Measurements from ENCODE around the gene ACTL6A.

Gene ACTL6A

DNA sequence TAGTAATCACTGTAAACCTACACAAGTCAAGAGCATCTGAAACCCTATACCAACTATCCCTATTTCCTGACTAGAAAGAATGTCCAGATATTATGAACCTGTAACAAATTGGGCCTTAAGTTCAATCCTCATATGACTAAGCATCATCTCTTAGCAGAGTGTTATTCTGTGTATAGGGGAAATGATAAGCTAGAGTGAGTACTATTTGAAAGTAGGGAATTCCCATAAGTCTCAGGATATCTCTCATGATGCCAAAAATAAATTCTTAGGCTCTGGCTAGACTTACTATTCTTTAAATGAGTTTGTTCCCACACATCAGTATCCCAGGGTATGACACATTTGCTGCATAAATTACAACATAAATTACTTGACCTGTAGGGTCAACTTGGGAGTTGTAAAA lies 26.4 kb downstream of the ACTL6A start:
- in situ Hi-C loops (cut with HindIII; ENCODE audit: low sequenced_read_pairs), result no loop called here

- in situ Hi-C loops (cut with HindIII; ENCODE audit: low sequenced_read_pairs), result no loop called here
Observed at GRCh38 chr3:179590669-179591068, 27.9 kb downstream of the ACTL6A start.

DNA sequence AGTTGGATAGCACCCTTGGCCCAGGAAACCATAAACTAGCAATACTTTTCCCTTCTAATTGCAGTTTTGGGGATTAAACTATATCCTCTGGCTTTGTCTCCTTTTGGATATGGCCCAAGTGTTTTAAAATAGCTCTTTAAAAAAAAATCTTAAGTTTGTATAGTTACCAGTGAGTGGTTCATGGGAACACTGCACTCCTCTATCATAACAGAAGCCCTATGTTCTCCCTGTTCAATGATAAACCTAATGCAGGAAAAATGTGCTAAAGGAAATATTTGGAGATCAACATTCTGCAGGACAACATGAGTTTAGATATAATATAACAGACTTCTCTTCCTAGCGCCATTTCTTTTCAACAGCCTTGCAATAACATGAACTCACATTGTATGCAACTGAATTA lies 28.6 kb downstream of the ACTL6A start:
- in situ Hi-C loops (cut with HindIII; ENCODE audit: low sequenced_read_pairs), result no loop called here

DNA sequence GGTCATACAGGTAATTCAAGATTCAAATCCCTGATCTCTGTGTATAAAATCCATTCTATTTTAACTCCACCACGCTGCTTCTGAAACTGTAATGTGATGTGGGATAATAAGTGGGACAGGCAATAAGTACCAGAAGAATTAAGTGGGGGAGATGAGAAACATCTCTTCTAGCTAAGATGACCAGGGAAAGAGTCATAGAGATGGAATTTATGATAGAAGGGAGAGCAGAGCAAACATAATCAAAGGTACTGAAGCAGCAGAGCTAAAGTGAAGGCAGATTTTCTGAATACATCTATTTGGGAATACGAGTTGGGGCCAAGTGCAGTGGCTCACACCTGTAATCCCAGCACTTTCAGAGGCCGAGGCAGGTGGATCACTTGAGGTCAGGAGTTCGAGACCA lies 36.8 kb downstream of the ACTL6A start:
- in situ Hi-C loops (cut with HindIII; ENCODE audit: low sequenced_read_pairs), result no loop called here

DNA sequence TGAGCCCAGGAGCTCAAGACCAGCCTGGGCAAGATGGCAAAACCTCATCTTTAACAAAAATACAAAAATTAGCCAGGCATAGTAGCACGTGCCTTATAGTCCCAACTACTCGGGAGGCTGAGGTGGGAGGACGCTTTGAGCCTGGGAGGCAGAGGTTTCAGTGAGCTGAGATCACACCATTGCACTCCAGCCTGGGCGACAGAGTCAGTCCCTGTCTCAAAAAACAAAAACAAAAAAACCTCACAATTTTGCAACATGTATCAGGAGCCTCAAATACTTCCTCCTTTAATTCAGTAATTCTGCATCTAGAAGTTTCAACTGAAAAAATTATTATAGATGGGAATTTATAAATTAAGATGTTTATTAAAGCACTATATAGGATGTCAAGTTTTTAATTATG lies 40.6 kb downstream of the ACTL6A start:
- in situ Hi-C loops (cut with HindIII; ENCODE audit: low sequenced_read_pairs), result no loop called here

- in situ Hi-C loops (cut with HindIII; ENCODE audit: low sequenced_read_pairs), result no loop called here
Observed at GRCh38 chr3:179603831-179604230, 41.1 kb downstream of the ACTL6A start.

GRCh38 chr3:179604321-179605078 lies 41.8 kb downstream of the ACTL6A start, which contains the start of the genes MRPL47 and NDUFB5:
Gene MRPL47, minus strand, starts transcription at chr3:179604638. Its CDS starts 14 bp downstream, at chr3:179604624.
Gene NDUFB5, plus strand, starts transcription at chr3:179604794. Its CDS starts 22 bp downstream, at chr3:179604816.
- in situ Hi-C loops (cut with HindIII; ENCODE audit: low sequenced_read_pairs), result no loop called here

DNA sequence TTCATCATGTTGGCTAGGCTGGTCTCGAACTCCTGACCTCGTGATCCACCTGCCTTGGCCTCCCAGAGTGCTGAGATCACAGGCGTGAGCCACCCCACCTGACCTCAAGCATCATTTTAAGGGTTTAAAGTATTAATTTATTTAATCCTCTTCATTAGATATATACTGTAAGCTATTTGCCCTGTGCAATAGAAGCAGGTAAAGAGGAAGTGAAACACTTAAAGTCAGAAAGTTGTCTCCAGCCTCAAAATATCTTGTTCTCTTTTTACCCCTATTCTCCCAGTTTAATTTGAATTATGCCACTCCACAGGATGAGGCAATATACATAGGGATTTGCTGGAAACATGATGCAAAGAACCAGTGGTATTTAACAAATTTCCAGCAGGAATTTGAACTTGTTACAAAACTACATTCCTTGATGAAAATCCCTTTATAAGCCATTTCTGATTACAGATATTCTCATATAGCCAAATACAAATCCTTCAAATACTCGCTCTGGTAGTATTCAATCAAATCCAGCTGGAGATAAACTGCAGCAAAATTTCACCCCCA lies 43.9 kb downstream of the ACTL6A start:
- in situ Hi-C loops (cut with HindIII; ENCODE audit: low sequenced_read_pairs), result no loop called here

GRCh38 chr3:179608931-179609720 lies 46.4 kb downstream of the ACTL6A start:
- in situ Hi-C loops (cut with HindIII; ENCODE audit: low sequenced_read_pairs), result no loop called here

GRCh38 chr3:179610066-179610465 lies 47.3 kb downstream of the ACTL6A start:
- in situ Hi-C loops (cut with HindIII; ENCODE audit: low sequenced_read_pairs), result no loop called here

- in situ Hi-C loops (cut with HindIII; ENCODE audit: low sequenced_read_pairs), result no loop called here
Observed at GRCh38 chr3:179613807-179614206, 51.1 kb downstream of the ACTL6A start.

DNA sequence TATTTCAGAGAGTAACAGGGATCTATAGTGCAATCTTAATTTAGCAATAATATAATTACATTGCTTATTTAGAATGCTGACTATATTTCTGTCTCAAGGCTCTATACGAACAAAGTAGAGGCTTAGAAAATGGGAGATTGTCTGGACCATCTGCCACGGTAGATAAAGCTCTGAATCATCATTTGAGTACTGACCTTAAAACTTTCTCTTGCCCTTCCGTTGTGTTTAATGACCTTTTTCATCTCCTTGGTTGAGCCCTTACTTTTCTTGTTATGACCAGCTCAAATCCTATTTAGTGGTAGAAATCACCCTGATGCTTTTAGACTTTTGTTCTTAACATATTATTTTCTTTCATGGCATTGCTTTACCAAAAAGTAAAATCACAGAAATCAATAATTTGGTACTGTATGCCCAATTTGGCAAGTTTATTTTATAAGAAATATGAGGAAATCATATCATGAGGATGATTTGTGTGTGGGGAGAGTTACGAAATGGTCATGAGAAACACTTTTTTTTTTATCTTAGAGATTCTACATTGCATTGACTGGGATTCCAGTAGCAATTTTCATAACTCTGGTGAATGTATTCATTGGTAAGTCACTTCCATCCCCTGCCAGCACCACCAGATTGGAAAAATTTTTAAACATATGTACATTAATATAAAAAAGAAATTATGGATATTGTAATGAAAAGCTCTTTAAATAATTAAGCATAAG lies 52.9 kb downstream of the ACTL6A start:
- in situ Hi-C loops (cut with HindIII; ENCODE audit: low sequenced_read_pairs), result loop anchor here (5.0 kb wide), 1 partner anchor 47 kb away; no protein-coding TSS in a partner anchor

GRCh38 chr3:179622023-179622422 lies 59.3 kb downstream of the ACTL6A start:
- in situ Hi-C loops (cut with HindIII; ENCODE audit: low sequenced_read_pairs), result no loop called here

DNA sequence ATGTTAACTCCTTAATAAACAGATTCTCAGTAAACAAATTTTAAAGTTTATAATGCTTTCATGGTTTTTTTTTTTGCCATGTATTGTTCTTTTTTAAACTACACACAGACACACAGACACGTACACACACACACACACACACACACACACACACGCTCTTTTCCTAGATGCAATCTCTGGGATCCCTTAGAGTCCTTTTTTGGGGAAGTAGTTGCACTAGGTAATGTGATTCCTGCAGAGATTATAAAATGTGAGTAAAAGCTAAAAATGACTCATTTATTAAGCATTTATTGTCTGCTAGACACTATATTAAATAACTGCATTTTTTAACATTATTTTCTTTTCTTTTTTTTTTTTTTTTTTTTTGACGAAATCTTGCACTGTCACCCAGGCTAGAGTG lies 61.7 kb downstream of the ACTL6A start:
- in situ Hi-C loops (cut with HindIII; ENCODE audit: low sequenced_read_pairs), result no loop called here

DNA sequence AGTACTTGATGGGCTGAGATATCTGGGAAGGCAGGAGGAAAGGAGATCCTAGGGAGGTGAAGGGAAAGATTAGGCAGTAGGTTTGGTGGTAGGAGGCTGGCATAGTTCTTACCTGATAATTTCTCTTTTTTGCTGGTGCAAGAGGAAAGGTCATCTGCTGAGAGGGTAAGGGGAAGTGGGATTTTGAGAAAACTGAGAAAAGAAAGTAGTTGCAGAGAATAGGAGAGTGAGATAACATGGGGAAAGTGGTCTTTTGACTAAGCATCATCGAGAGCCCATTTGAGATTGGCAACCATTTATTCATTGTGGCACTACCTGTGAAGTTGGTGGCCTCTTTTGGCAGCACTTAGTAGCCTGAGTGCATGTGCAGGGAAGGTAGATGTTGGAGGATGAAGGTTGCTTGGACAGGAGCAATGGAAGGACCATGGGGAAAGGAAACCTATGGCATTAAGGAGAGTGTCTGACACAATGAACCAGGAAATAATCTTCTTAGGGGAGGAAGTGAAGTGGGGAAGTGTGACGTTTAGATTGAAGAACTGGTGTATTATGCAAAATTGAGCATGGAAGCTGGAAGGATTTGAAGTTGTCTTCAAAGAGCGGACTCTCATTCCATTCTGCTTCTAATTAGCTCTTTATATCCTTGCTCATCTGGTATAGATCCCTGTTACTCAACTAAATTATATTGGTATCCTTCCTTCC lies 68.2 kb downstream of the ACTL6A start:
- in situ Hi-C loops (cut with HindIII; ENCODE audit: low sequenced_read_pairs), result no loop called here
